Activated CD8-positive, alpha-beta memory T cell treated with anti-CD3 and anti-CD28 coated beads, Interleukin-2, amount 50 U/mL, for 4 hours (primary cell): ENCODE results near the gene ATG4A.

ENCODE experiments used
- DNase-seq: peaks from one replicate; pipeline ENCODE4 v3.0.0-alpha.2; 2020

Gene ATG4A

DNA sequence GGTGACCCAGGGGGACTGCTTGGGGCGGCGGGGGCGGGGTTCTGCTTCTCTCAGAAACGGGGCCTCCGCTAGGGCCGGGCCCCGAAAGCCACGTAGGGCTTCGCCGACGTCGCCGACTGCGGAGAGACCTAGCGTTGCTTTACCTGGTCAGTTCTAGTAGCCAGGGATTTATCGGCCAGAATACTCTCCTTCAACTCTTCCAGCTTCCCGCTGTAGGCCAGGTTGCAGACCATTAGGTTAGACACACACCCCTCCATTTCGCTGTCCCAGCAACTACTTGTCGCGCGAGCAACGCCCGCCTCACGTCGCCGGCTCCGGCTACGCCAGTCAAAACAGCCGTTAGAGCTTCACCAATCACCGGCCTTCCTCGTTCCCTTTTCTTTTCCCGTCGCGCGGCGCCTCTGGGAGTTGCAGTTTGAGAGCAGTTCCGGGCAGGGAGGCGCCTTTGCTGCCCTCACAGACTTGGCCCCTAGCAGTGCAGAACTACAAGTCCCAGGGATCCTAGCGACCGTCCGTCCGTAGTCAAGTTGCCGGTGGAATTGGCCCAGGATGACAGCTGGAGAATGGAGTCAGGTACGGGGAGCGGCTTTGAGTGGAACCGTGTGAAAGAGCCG, at the start of gene ATG4A, which contains the start of gene PSMD10:
ATG4A (plus strand) TSS at position 515 of the 614 bp plus-strand sequence; CDS start at position 564, 49 bp downstream.
PSMD10 (minus strand) TSS at position 279 of the 614 bp plus-strand sequence; CDS start at position 257, 22 bp downstream.
- DNase-seq: peak; percentile 82

DNA sequence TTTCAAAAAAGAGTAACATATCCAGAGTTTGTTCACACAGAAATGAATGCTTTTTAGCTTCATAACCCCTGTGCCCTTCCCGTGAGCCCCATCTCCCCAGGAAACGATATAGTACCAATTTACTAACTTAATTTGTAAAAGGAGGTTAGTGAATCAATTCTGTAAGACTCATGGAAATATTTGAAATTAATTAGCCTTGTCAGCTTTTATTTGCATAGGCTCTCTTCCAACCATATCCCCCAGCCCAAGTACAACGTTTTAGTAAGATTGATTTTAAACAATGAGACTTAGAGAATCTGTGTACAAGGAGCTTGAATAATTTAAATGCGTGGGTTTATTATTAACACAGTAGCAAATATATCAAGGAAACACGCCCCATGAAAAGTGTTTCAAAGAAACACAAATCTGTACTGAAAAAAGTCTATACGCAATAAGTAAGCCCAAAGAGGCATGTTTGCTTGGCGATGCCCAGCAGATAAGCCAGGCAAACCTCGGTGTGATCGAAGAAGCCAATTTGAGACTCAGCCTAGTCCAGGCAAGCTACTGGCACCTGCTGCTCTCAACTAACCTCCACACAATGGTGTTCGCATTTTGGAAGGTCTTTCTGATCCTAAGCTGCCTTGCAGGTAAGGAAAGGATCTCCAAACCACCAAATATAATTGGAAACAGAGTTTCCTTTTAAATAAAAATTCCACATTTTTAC, 46.9 kb upstream of the ATG4A start, which contains the start of gene VSIG1:
VSIG1 (plus strand) TSS at position 512 of the 703 bp plus-strand sequence; CDS start at position 578, 66 bp downstream.
- no peak for DNase-seq

- no peak for DNase-seq
Measured at GRCh38 chrX:108049649-108050048, 41.9 kb upstream of the ATG4A start.

DNA sequence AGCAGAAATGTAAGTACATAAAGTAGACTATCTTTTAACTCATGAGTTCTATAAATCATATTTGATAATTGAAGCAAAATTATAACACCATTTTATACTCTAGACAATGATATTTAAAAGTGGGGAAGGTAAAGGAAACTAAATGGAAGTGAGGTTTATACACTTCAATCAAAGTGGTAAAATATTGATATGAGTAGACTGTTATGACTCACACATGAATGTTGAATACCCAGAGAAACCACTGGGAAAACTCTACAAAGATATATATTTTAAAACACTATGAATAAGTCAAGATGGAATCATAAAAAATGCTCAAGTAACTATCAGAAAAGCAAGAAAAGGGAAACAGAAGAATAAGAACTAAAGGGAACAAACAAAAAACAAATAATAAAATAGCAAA, 38.4 kb upstream of the ATG4A start:
- DNase-seq: no peak

GRCh38 chrX:108055546-108055945, 36.0 kb upstream of the ATG4A start:
- no peak for DNase-seq

GRCh38 chrX:108059801-108060200, 31.8 kb upstream of the ATG4A start:
- DNase-seq: no peak

DNA sequence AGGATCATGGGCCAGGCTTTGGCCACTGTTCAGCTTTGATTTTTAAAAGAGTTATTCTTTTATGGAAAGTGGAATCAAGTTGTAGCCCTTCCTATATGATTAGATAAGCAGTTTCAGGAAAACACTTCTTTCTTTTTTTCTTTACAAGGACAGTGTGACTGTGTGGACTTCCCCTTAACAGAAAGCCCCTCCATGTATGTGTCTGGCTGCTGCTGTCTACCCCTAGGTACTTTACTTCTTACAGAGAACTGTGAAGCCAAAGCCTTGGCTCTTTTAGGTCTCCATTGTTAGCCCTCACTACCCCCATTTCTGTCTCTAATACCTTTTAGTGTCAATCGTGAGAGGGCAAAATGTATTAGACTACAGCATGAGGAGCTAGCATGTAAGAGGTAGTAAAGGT, 27.6 kb upstream of the ATG4A start:
- DNase-seq: no peak

DNA sequence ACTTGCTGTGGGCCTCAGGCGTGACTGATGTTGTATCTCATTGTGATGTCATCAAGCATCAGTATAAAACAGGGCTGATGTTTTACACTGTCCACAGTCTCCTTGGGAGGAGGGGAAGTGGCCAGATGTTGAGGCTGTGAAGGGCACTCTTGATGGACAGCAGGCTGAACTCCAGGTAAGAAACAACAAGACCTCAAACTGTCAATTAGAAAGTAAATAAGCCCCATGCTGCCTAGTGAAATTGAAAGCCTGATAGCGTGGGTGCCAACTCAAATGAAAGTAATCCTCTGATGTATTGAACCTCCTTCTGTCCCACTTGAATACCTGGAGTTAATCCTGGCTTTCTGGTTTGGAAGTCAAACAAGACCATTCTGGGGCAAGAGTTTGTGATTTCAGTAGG, 27.0 kb upstream of the ATG4A start:
- no peak for DNase-seq

- DNase-seq: no peak
Measured at GRCh38 chrX:108068121-108068520, 23.5 kb upstream of the ATG4A start.

DNA sequence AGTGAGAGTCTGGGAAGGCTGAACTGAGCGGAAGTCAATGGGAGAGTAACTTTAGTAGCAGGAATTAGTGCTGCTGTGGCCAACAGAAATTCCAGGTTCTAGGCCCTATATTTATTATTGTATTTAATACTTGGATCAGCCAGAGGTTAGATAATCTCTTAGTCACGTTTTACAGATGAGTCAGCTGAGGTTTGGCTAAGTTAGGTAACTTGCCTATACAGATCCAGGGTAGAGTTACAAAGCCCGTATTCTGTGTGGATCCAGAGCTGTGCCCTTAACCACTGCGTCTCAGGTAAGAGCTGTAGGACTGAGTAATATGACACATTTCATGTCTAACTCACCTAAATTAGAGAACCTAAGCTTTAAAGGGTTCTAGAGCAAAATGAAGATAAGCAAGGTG, 20.7 kb upstream of the ATG4A start:
- DNase-seq: no peak

GRCh38 chrX:108071578-108071977, 20.0 kb upstream of the ATG4A start:
- DNase-seq: no peak

- no peak for DNase-seq
Measured at GRCh38 chrX:108072746-108073145, 18.8 kb upstream of the ATG4A start.

DNA sequence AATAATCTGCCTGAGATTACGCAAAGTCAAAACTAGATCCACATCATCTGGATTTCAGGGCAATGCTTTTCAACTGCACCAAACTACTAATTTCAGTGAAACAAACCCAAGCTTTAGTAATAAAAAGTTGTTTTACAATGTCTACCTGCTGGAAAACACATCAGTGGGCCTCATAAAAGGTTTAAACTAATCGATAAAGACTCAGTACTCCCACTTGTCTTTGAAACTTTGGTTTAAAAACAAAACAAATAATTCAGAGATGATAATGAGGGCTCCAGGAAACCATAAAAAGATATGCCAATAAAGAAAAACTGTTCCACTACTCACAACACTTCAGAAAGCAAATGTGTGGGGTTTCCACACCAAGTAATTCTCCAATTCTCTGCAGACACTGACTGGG, 10.5 kb upstream of the ATG4A start:
- no peak for DNase-seq

DNA sequence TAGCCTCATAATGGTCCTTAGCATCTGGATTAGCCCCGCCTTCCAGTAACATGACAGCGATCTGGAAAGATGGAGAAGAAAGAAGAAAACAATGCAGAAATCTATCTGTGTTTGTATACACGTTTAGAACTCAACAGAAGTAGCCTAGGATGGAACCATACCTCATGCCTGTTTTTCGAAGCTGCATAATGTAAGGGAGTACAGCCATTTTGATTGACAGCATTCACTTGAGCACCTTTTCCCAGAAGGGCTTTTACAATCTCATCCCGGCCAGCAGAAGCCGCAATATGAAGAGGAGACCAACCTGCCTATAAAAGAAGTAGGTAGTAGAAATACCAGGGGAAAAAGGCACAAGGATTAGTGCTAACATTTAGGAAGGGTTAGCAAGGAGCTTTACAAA, 3.8 kb upstream of the ATG4A start:
- DNase-seq: no peak

- no peak for DNase-seq
Measured at GRCh38 chrX:108088511-108088910, 3.1 kb upstream of the ATG4A start.

GRCh38 chrX:108090491-108091263, 901 bp upstream of the ATG4A start:
- no peak for DNase-seq

GRCh38 chrX:108091878-108092291, 307 bp downstream of the ATG4A start:
- no peak for DNase-seq

DNA sequence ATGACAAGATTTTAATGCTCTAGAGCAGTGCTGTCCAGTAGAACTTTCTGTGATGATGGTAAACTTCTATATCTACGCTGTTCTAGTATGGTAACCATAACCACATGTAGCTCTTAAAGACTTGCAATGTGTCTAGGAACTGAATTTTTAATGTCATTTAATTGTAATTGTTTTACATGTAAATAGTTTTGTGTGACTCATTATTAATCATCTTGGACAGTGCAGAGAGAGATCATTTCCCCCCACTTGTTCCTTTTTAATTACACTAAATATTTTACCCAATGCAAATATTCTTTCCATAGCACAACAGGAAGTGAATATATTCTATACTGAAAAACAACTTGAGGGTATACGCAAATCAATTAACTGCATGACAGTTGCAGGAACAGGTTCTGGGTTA, 5.8 kb downstream of the ATG4A start:
- no peak for DNase-seq

GRCh38 chrX:108105473-108105872, 13.9 kb downstream of the ATG4A start:
- no peak for DNase-seq

DNA sequence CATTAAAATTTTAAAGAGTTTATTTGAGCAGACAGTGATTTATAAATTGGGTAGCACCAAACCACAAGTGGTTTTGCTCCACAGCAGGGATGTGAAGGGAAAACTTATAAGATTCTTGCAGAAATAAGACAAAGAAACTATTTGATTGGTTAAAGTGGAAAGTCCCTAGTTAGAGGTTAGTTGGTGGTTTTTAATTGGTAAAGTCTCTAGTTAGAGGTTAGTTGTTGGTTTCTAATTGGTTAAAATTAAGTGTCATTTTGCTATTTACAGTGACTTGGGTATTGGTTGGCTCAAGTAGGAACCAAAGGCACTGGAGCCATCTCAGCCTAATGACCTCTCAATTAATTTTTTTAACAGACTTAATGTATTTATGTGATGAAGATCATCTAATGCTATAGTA, 23.0 kb downstream of the ATG4A start:
- no peak for DNase-seq

GRCh38 chrX:108117988-108118387, 26.4 kb downstream of the ATG4A start:
- DNase-seq: no peak

DNA sequence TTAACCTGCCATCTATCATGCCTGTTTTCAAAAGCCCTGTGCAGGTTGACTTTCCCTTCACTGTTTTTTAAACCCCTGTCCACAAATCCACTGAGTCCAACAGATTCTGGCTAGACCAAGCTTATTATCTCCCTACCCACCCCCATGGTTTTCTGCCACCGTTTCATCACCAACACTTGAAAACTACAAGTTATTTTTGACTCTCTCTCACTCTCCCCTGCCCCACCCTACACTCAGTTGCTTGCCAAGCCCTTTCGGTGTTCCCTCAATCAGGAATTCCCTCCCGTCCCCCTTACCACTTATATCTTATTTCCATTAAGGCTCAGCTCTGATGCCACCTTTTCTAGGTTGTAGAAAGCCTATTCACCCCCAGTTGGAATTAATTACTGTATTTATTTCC, 29.7 kb downstream of the ATG4A start:
- no peak for DNase-seq

DNA sequence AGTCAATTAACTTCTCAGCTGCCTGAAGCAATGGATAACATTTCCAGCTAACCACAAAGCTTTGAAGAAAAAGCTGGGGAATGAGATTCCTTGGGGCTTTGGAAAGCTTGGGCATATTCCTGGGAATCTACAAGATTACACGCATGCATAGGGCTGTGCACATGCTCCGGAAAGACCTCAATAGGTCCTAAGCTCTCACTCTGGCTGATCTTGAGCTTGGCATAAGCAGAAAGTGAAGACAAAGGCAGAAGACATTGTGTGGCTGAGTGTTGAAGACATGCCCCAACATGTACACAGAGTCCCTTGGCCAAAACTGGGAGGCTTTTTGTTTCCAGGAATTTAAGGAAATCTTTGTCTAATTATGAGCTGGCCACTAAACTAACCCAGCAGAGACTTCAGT, 31.2 kb downstream of the ATG4A start:
- no peak for DNase-seq
